A673 (cell line): ENCODE measurements around the gene RACK1.

Source experiments
- EZH2 ChIP-seq: fragments of 200-600 bp; sonication (generic); IDR thresholded peaks from 2 replicates; pipeline ENCODE4 v1.6.1; 2017; ENCODE audit warnings: borderline replicate concordance, low read depth, mild to moderate bottlenecking, mixed read lengths, antibody characterized with exemption, low read length; ENCODE audit not compliant: poor library complexity, severe bottlenecking
- TF ChIP-seq, protein P1 (sequence below): fragments of 300-800, 200-600 bp; sonication (generic); conservative IDR thresholded peaks from 2 replicates; pipeline ENCODE4 v1.5.1; 2017; ENCODE audit warnings: low read depth, mild to moderate bottlenecking, antibody characterized with exemption, low read length, moderate library complexity, mixed read lengths

- TF ChIP-seq, protein P1, sequence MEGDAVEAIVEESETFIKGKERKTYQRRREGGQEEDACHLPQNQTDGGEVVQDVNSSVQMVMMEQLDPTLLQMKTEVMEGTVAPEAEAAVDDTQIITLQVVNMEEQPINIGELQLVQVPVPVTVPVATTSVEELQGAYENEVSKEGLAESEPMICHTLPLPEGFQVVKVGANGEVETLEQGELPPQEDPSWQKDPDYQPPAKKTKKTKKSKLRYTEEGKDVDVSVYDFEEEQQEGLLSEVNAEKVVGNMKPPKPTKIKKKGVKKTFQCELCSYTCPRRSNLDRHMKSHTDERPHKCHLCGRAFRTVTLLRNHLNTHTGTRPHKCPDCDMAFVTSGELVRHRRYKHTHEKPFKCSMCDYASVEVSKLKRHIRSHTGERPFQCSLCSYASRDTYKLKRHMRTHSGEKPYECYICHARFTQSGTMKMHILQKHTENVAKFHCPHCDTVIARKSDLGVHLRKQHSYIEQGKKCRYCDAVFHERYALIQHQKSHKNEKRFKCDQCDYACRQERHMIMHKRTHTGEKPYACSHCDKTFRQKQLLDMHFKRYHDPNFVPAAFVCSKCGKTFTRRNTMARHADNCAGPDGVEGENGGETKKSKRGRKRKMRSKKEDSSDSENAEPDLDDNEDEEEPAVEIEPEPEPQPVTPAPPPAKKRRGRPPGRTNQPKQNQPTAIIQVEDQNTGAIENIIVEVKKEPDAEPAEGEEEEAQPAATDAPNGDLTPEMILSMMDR = no peak
- no peak for TF ChIP-seq EZH2
Observed at GRCh38 chr5:181223729-181224389, 19.8 kb downstream of the RACK1 start.
